ENCODE measurements around the gene SP7.

Gene SP7

GRCh38 chr12:53320352-53321195, 15.6 kb downstream of the SP7 start:
- H3K4me3 Mint-ChIP-seq: peak overlapping the region; percentile 90 to 95 (median 90)
- peak overlapping the region; percentile 92 to 98 (median 94) for H3K27ac Mint-ChIP-seq
- H3K9me3 Mint-ChIP-seq: no peaks in the 10 kb centered on the region
- no peak for TF ChIP-seq CTCF (IDR thresholded peaks at IDR 0.05; ENCODE audit: unreplicated experiment in 3 of 3)
- peaks cover 26% of the 10 kb centered on the region for H3K36me3 Mint-ChIP-seq (ENCODE audit: low read depth)
- no peaks in the 10 kb centered on the region for H3K27me3 Mint-ChIP-seq (ENCODE audit: low read depth)
- peaks cover 38% of the 10 kb centered on the region for H3K4me1 Mint-ChIP-seq

- H3K9me3 Mint-ChIP-seq: no peaks in the 10 kb centered on the region
- peaks cover 58% of the 10 kb centered on the region for H3K36me3 Mint-ChIP-seq (ENCODE audit: low read depth)
- H3K4me3 Mint-ChIP-seq: no peak overlapping the region
- peaks cover 5% of the 10 kb centered on the region for H3K4me1 Mint-ChIP-seq
- no peaks in the 10 kb centered on the region for H3K27me3 Mint-ChIP-seq (ENCODE audit: low read depth)
- no peak overlapping the region for H3K27ac Mint-ChIP-seq
- no peak for TF ChIP-seq CTCF (IDR thresholded peaks at IDR 0.05; ENCODE audit: unreplicated experiment in 3 of 3)
Measured at GRCh38 chr12:53313996-53314395, 22.2 kb downstream of the SP7 start.

DNA sequence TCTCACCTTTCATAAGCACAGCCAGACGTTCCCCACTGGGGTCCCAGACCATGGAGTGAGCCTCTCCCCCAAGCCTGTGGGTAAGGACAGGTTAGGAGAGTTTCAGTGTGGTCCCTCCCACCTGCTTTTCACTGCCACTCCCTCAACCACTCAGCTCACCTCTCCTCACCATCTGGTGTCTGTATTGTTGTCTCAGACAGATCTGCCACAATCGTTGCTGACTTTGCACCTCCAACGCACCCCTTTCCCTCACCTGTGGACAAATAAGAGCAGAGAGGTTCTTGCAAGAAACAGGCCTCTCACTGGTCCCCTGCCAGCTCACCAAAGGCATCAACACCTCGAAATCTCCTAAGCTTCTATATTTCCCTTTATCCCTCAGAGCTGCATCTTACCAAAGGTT, 27.9 kb downstream of the SP7 start:
- no peak overlapping the region for H3K4me3 Mint-ChIP-seq
- no peaks in the 10 kb centered on the region for H3K9me3 Mint-ChIP-seq
- peaks cover 61% of the 10 kb centered on the region for H3K36me3 Mint-ChIP-seq (ENCODE audit: low read depth)

GRCh38 chr12:53306826-53307225, 29.3 kb downstream of the SP7 start:
- Mint-ChIP-seq H3K4me1 (peaks cover 6% of the 10 kb centered on the region), H3K9me3 (no peaks in the 10 kb centered on the region), H3K36me3 (ENCODE audit: low read depth) (peaks cover 64% of the 10 kb centered on the region), H3K27ac (no peak overlapping the region), H3K27me3 (ENCODE audit: low read depth) (no peaks in the 10 kb centered on the region), H3K4me3 (no peak overlapping the region)
- no peak for TF ChIP-seq CTCF (IDR thresholded peaks at IDR 0.05; ENCODE audit: unreplicated experiment in 3 of 3)

More for the DNA sequence above, 27.9 kb downstream of the SP7 start:
- H3K27ac Mint-ChIP-seq: no peak overlapping the region
- H3K4me1 Mint-ChIP-seq: no peaks in the 10 kb centered on the region
- H3K27me3 Mint-ChIP-seq (ENCODE audit: low read depth): no peaks in the 10 kb centered on the region
- TF ChIP-seq CTCF (IDR thresholded peaks at IDR 0.05; ENCODE audit: unreplicated experiment in 3 of 3): no peak

- Mint-ChIP-seq H3K36me3 (ENCODE audit: low read depth) (peaks cover 54% of the 10 kb centered on the region), H3K4me3 (peak overlapping the region; percentile 55 to 98 (median 67)), H3K27ac (no peak overlapping the region)
Measured at GRCh38 chr12:53302903-53303302, 33.3 kb downstream of the SP7 start.

More at GRCh38 chr12:53302903-53303302, 33.3 kb downstream of the SP7 start:
- TF ChIP-seq CTCF (IDR thresholded peaks at IDR 0.05; ENCODE audit: unreplicated experiment in 3 of 3): no peak
- no peaks in the 10 kb centered on the region for H3K9me3 Mint-ChIP-seq
- H3K27me3 Mint-ChIP-seq (ENCODE audit: low read depth): no peaks in the 10 kb centered on the region
- H3K4me1 Mint-ChIP-seq: peaks cover 31% of the 10 kb centered on the region

Data from nephron (organoid).